ENCODE data around the gene FAM200B.

The FAM200B gene

GRCh38 chr4:15681372-15682241 is at the start of gene FAM200B:
Gene FAM200B, plus strand, starts transcription at chr4:15681827. Its CDS starts 5,151 bp downstream, at chr4:15686978.
- DNase-seq (ENCODE audit: low read depth) = peak; percentile 99

- no peak for DNase-seq (ENCODE audit: low read depth)
Observed at GRCh38 chr4:15636818-15637217, 44.8 kb upstream of the FAM200B start.

DNA sequence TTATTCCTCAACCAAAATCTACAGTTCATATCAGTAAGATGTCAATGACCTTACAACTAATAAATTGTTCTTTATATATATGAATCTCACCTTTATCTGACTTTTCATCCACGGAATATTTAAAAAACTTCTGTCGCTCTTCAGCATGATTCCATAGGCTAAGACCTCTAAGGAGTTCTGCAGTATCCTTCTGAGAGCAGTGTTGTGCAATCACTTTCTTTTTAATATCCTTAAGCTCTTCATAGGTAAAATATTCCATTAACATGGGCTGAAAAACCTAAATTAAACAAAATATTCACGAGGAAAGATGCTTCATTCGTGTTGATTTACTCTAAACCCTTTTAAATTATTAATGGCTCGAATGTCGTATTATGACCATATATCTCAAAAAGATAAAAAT is 43.2 kb upstream of the FAM200B start:
- no peak for DNase-seq (ENCODE audit: low read depth)

GRCh38 chr4:15648600-15648999 is 33.0 kb upstream of the FAM200B start:
- no peak for DNase-seq (ENCODE audit: low read depth)

DNA sequence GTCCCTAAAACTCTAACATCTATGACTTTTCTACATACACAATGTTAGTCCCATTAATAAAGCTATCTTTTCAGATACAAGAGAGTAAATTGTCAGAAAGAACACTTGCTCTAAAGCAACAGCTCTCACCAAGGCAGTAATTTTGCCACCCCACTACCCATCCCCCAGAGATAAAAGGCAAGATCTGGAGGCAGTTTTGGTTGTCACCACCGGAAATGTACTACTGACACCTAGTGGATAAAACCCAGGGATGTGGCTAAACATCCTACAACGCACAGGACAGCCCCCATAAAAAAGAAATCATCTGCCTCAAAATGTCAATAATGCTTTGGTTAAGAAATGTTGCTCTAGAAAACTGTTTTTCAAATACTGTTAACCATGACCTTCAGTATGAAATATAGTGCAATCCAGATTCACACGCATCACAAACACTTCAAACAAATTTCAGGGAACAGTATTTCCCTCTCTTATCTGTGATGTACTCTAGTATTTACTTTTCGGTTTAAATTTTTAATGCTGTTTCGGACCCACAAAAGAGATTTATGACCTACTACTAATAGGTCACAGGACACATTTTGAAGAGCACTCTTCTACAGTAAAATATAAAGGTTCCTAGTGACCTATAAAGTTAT is 31.6 kb upstream of the FAM200B start:
- peak; percentile 23 for DNase-seq (ENCODE audit: low read depth)

DNA sequence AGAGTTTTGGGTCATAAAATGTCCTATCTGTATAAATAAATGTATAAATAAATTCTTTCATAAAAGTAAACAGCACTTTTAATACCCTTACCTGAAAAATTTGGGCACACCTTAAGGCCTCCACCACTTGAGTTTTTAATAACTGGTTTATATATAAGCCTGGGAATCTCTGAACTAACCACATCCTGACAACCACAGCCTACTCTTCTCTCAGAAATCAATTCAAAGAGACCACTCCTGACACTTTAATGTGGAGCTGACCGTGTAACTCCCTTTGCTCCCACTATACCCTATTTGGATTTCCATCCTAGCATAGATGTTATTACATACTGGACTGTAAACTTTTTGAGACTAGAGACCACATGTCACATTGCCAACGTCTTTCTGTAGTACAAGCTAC is 30.0 kb upstream of the FAM200B start:
- DNase-seq (ENCODE audit: low read depth) = no peak

DNA sequence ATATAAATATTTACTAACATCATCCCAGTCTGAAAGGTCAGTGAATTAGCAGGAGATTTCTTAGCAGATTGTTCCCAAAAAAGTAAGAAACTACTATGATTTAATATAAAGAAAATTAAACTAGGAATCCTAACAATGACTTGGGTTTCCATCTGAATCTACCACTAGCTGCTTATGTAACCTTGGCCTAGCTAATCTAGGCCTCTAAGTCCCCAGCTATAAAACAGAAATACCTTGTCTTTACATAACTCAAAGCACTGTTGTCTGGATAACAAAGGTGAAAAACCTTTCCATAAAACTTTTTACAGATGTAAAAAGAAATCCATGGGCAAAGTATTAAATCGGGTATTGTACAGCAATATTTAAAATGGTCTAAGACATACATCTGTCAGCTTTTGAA is 29.4 kb upstream of the FAM200B start:
- DNase-seq (ENCODE audit: low read depth) = no peak

DNA sequence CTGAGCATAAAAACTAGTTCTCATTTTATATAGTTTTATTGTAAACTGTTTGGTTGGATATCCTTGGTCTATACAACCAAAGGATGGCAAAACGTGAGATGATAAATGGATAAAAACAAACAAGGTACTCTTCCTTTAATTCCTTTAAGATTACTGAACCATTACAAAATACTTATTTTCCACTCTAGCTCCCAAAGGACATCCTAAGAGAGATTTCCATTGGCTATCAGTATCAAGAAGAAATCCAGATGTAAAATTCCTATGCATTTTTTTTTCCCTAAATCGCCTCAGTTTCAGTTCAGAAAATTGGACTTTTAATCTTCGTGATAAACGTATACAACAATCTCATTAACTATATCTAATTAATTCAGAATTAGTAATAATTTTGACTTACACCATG is 28.8 kb upstream of the FAM200B start:
- no peak for DNase-seq (ENCODE audit: low read depth)

GRCh38 chr4:15653420-15653819 is 28.2 kb upstream of the FAM200B start:
- DNase-seq (ENCODE audit: low read depth) = no peak

DNA sequence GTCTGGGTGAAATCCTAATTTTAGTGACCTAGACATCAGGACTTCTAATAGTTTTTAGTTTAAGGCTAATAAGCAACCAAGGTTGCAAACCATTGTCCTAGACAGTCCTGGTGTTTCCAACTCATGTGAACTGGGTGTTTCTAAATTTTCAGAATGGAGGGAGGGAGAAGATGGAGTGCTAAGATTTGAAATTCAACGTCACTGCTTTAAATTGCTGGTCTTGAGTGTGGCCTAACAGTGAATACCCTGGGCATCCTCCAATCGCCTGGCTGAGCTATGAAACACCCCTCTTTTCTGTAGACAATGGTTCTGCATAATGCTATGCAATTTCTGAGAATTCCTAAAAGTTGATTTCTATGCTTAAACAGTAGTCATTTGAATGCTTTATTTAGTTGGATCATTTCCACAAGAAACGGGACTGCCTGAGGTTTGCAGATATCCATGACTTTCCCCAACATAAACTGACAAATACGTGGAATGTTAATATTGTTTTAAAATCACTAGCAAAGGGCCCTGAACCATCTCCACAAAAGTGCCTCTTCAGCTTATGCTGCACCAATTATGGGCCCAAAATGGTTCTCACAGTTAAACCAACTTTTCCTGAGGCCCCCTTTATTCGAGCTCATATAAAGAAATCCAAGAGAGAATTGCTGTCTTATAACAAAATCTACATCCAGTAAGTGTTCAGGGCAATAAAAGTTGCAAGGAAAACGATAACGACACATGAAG is 27.6 kb upstream of the FAM200B start:
- DNase-seq (ENCODE audit: low read depth) = no peak

- DNase-seq (ENCODE audit: low read depth) = peak; percentile 38
Observed at GRCh38 chr4:15654593-15655222, 26.9 kb upstream of the FAM200B start.

- peak; percentile 87 for DNase-seq (ENCODE audit: low read depth)
Observed at GRCh38 chr4:15655223-15656037, 26.2 kb upstream of the FAM200B start, which contains the start of gene FBXL5. Gene FBXL5, minus strand, starts transcription at chr4:15655357. Its CDS starts 70 bp downstream, at chr4:15655287.

DNA sequence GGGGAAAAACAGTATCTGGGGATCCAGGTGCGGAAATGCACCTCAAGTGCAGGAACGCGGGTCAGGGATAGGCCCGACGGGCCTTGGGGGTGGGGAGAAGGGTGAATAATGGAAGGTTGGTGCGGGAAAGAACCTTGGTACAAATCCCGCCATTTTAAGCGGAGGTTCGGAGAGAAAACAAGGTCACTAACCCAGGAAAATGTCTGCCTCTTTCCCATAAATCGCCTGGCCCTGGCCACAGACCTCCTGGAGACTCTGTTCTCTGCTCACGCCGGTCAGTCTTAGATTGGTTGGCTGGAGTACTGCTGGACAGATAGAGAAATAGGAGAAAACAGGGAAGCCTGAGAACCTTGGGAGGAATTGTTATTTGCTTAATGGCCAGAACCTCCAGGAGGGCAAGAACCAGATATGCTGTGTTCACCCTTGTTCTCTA is 25.6 kb upstream of the FAM200B start:
- DNase-seq (ENCODE audit: low read depth) = no peak

DNA sequence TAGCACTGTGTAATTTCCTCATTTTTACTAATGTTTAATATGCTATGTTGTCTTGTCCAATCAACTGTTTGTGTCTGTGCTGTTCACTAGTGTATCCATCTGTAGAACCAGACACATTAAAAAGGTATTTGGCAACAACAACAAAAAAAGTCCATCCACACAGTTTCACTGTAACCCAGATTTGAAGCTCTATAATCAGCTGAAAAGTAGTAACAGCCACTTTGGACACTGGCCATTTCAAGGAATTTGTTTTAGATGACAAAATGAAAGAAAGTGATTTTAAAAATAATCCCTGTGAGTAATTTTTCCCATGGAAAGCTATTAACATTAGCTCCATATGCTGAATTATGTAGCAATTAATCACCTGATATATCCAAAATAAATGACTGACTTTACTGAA is 24.3 kb upstream of the FAM200B start:
- no peak for DNase-seq (ENCODE audit: low read depth)

- no peak for DNase-seq (ENCODE audit: low read depth)
Observed at GRCh38 chr4:15658136-15658770, 23.4 kb upstream of the FAM200B start.

GRCh38 chr4:15658781-15659180 is 22.8 kb upstream of the FAM200B start:
- no peak for DNase-seq (ENCODE audit: low read depth)

DNA sequence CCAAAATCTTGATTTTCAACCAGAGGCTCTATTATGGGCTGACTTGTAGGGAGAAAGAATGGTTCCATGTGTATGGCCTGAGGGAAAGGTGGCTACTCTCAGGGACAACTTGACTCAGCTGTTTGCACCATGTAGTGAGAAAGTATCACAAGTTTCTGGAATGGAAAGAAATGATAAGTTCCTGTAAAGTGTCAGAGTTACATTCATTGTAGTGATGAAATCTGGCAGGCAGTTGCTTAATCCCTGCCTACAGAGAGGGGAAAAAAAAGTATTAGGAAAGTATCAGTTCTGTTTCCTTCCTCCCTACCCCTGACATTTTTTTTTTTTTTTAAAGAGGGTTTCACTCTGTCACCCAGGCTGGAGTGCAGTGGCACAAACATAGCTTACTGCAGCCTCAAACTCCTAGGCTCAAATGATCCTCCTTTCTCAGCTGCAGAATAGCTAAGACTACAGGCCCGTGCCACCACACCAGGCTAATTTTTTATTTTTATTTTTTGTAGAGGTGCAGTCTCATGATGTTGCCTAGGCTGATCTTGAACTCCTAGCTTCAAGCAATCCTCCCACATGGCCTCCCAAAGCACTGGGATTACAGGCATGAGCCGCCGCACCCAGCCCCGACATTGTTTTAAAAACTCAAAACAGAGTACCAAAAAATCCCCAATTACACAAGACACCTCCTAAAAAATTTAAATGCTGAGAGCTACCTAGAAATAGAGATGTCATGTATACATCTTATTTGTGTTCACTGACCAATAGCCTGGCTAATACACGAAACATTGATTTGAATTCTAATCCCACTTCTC is 21.7 kb upstream of the FAM200B start:
- DNase-seq (ENCODE audit: low read depth) = no peak

DNA sequence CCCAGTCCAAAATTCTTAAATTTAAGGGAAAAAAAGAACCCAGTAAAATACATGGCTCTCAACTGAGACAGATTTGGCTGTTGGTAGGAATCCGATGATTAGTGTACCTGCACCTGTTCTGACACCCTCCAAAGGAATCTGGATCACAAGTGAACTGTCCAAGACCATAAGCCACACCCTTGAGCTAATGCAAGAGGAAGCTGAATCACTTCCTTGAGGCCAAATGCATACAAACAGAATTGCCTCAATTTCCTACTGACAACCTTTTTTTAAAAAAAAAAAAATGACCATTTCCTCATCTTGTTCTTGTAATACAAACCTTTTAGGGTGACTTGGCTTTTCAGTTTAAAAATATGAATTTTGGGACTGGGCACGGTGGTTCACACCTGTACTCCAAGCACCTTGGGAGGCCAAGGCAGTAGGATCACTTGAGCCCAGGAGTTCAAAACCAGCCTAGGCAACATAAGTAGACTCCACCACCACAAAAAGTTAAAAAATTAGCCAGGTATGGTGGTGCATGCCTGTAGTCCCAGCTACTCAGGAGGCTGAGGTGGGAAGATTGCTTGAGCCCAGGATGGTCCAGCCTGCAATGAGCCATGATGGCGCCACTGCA is 15.8 kb upstream of the FAM200B start:
- no peak for DNase-seq (ENCODE audit: low read depth)

DNA sequence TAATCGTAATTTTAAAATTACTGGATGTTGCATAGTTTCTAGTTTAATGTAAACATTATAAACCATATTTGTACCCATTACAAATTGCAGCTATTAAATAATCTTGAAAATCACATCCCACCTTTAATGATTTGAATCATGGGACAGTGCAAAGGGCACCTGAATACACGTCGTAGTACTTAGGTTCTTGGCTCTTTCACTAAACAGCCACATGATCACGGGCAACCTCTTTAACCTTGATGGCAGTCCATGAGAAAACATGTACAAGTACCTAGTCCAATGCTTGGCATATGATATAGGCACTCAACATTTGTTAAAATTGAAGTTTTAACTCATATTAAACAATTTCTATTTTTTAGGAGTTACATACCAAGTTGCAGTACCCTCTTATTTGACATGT is 14.6 kb upstream of the FAM200B start:
- no peak for DNase-seq (ENCODE audit: low read depth)
